ENCODE measurements around the gene POLR3K.
"Not testable (repeated sequence)": the region's sequence is repeated elsewhere in the genome, so short reads cannot be mapped to it uniquely, and the experiment has no call there.

POLR3K gene

GRCh38 chr16:42069-42457, 11.3 kb downstream of the POLR3K start:
- DNase-seq: no peak

GRCh38 chr16:41439-42068, 11.9 kb downstream of the POLR3K start:
- DNase-seq: no peak

GRCh38 chr16:38941-39892, 14.2 kb downstream of the POLR3K start:
- DNase-seq: peak; percentile 59

GRCh38 chr16:38206-38605, 15.2 kb downstream of the POLR3K start:
- not testable (repeated sequence) for DNase-seq

- no peak for DNase-seq
Measured at GRCh38 chr16:37511-37910, 15.9 kb downstream of the POLR3K start.

GRCh38 chr16:36336-36984, 16.9 kb downstream of the POLR3K start:
- no peak for DNase-seq

GRCh38 chr16:35678-36305, 17.6 kb downstream of the POLR3K start:
- DNase-seq: no peak

- no peak for DNase-seq
Measured at GRCh38 chr16:35011-35677, 18.3 kb downstream of the POLR3K start.

GRCh38 chr16:34648-34987, 18.8 kb downstream of the POLR3K start:
- no peak for DNase-seq

GRCh38 chr16:33877-34647, 19.3 kb downstream of the POLR3K start:
- DNase-seq: no peak

GRCh38 chr16:33154-33876, 20.1 kb downstream of the POLR3K start:
- DNase-seq: not testable (repeated sequence)

- DNase-seq: not testable (repeated sequence)
Measured at GRCh38 chr16:30627-31026, 22.8 kb downstream of the POLR3K start.

GRCh38 chr16:25926-26348, 27.5 kb downstream of the POLR3K start:
- not testable (repeated sequence) for DNase-seq

GRCh38 chr16:24151-24550, 29.3 kb downstream of the POLR3K start:
- DNase-seq: not testable (repeated sequence)

GRCh38 chr16:20886-21285, 32.5 kb downstream of the POLR3K start:
- DNase-seq: not testable (repeated sequence)

- not testable (repeated sequence) for DNase-seq
Measured at GRCh38 chr16:17062-17765, 36.2 kb downstream of the POLR3K start.

- DNase-seq: peak; percentile 94
Measured at GRCh38 chr16:10772-11171, 42.6 kb downstream of the POLR3K start.

GRCh38 chr16:9903-10665, 43.3 kb downstream of the POLR3K start:
- no peak for DNase-seq

Measured in activated CD4-positive, alpha-beta T cell treated with anti-CD3 and anti-CD28 coated beads, Interleukin-2, amount 50 U/mL, for 16 hours (primary cell).